ENCODE results near the gene WRNIP1.

GRCh38 chr6:2754393-2754792 is 10.8 kb upstream of the WRNIP1 start:
- TF ChIP-seq CTCF (IDR thresholded peaks at IDR 0.05) (no peak), POLR2A (IDR thresholded peaks at IDR 0.05) (no peak)

All from uterus (tissue), 2 donors.